Endothelial cell of umbilical vein (primary cell): ENCODE results near the gene KRT84. TPM values are rescaled to one million over a fixed set of nuclear protein-coding genes. Genes with fewer than 3 reads are reported as not detected.

Experiments
- BruUV-seq: library from RNA; stranded (reverse); fragments of 400-500 nt; replicated peaks from 2 replicates; lab custom pipeline; 2021; lab: Mats Ljungman, UMichigan
- CTCF ChIA-PET: fragments of 300-600, 350-600 bp; sonication (Branson Sonifier 250); formaldehyde crosslinking; loops from one replicate; lab custom pipeline; 2021; ENCODE audit warnings: antibody characterized with exemption, inconsistent platforms; lab: Charles Lee
- POLR2A ChIA-PET: fragments of 300-600, 350-600 bp; sonication (Branson Sonifier 250); formaldehyde crosslinking; loops from one replicate; lab custom pipeline; 2021; ENCODE audit warnings: antibody characterized with exemption, inconsistent platforms; lab: Charles Lee
- DNase-seq: peaks from one replicate; pipeline ENCODE4 v3.0.0-alpha.2; 2011; ENCODE audit warnings: low read depth, low spot score
- FAIRE-seq: peaks from 2 replicates; lab custom pipeline; 2011; peaks lifted over from hg19 to GRCh38; lab: Jason Lieb, UNC
- H2AFZ ChIP-seq: 2 replicates; pipeline ENCODE4 v1.6.0; 2012; ENCODE audit warnings: low read depth, low read length, control low read depth, inconsistent platforms
- H3K27ac ChIP-seq: 2 replicates; pipeline ENCODE4 v1.5.1; 2011; ENCODE audit warnings: low read depth, mild to moderate bottlenecking, control low read depth, low read length, moderate library complexity; ENCODE audit not compliant: insufficient read depth
- H3K27me3 ChIP-seq, 2 experiments: 2 replicates each; pipeline versions ENCODE4 v1.6.0 to v1.6.1; 2011; ENCODE audit warnings: low read length in 2 of 2, mixed read lengths in 1 of 2; ENCODE audit not compliant: control insufficient read depth in 2 of 2, insufficient read depth in 2 of 2
- H3K36me3 ChIP-seq, 2 experiments: 2 replicates in 1 of 2; 3 replicates in 1 of 2; pipeline ENCODE4 v1.5.1; 2011; ENCODE audit warnings: low read length in 2 of 2, mild to moderate bottlenecking in 1 of 2, moderate library complexity in 1 of 2; ENCODE audit not compliant: control insufficient read depth in 2 of 2, insufficient read depth in 2 of 2; ENCODE audit errors: extremely low read depth in 1 of 2
- H3K4me1 ChIP-seq: 3 replicates; pipeline ENCODE4 v1.5.1; 2011; ENCODE audit warnings: mild to moderate bottlenecking, low read length; ENCODE audit not compliant: control insufficient read depth, insufficient read depth; ENCODE audit errors: extremely low read depth
- H3K4me2 ChIP-seq: 2 replicates; pipeline ENCODE4 v1.6.1; 2011; ENCODE audit warnings: low read length, control low read depth, mixed read lengths; ENCODE audit not compliant: insufficient read depth
- H3K4me3 ChIP-seq, 3 experiments: fragments of 200-600 bp in 1 of 3; sonication (generic), shearing (Covaris generic) in 1 of 3; replicated peaks in 1 of 3; 2 replicates each; pipeline ENCODE4 v1.5.1; 2011 to 2016; ENCODE audit warnings: control low read depth in 3 of 3, low read length in 3 of 3, mild to moderate bottlenecking in 2 of 3, inconsistent platforms in 1 of 3, low read depth in 1 of 3, moderate library complexity in 1 of 3; ENCODE audit not compliant: insufficient read depth in 1 of 3
- H3K79me2 ChIP-seq: 2 replicates; pipeline ENCODE4 v1.6.0; 2012; ENCODE audit warnings: low read length, inconsistent platforms; ENCODE audit not compliant: control insufficient read depth, insufficient read depth
- H3K9ac ChIP-seq: replicated peaks from 2 replicates; pipeline ENCODE3; 2011; ENCODE audit warnings: low read length, control low read depth; ENCODE audit not compliant: insufficient read depth; ENCODE audit errors: extremely low read depth
- H3K9me1 ChIP-seq: replicated peaks from 3 replicates; pipeline ENCODE4 v1.6.0; 2011; ENCODE audit warnings: mild to moderate bottlenecking, low read length; ENCODE audit not compliant: control insufficient read depth, insufficient read depth; ENCODE audit errors: extremely low read depth
- H3K9me3 ChIP-seq: replicated peaks from 2 replicates; pipeline ENCODE4 v1.5.1; 2012; ENCODE audit warnings: low read length, inconsistent platforms; ENCODE audit not compliant: control insufficient read depth, insufficient read depth
- H4K20me1 ChIP-seq: replicated peaks from 2 replicates; pipeline ENCODE3; 2011; ENCODE audit warnings: mild to moderate bottlenecking, low read length; ENCODE audit not compliant: control insufficient read depth, insufficient read depth; ENCODE audit errors: extremely low read depth
- EZH2 ChIP-seq: IDR thresholded peaks from 2 replicates; pipeline ENCODE4 v1.6.1; 2012; ENCODE audit warnings: borderline replicate concordance, low read depth, mild to moderate bottlenecking, moderate library complexity, low read length, inconsistent platforms; ENCODE audit not compliant: severe bottlenecking
- FOS ChIP-seq: IDR thresholded peaks from 2 replicates; pipeline ENCODE4 v1.6.1; 2011; ENCODE audit warnings: mild to moderate bottlenecking, low read length, moderate library complexity, borderline replicate concordance; ENCODE audit not compliant: insufficient read depth
- GATA2 ChIP-seq: IDR thresholded peaks from 2 replicates; pipeline ENCODE4 v1.7.0; 2011; ENCODE audit warnings: low read depth, mild to moderate bottlenecking, moderate library complexity, mixed read lengths, low read length; ENCODE audit not compliant: insufficient read length, insufficient read depth
- JUN ChIP-seq: IDR thresholded peaks from 2 replicates; pipeline ENCODE4 v1.6.1; 2011; ENCODE audit warnings: borderline replicate concordance, low read depth; ENCODE audit not compliant: insufficient read length, insufficient read depth
- MYC ChIP-seq: IDR thresholded peaks from one replicate; pipeline ENCODE4 v1.6.1; 2011; ENCODE audit warnings: mild to moderate bottlenecking, low read depth, low read length
- POLR2A ChIP-seq: IDR thresholded peaks from 2 replicates; pipeline ENCODE4 v1.6.1; 2012; ENCODE audit warnings: low read depth, mild to moderate bottlenecking, control low read depth, low read length
- POLR2AphosphoS5 ChIP-seq: IDR thresholded peaks from 2 replicates; pipeline ENCODE4 v1.6.1; 2012; ENCODE audit warnings: low read depth, mild to moderate bottlenecking, control low read depth, low read length, moderate library complexity; ENCODE audit not compliant: insufficient read depth
- dilution Hi-C: fragments of 300-500 bp; cut with MboI; formaldehyde crosslinking; loops from one replicate; pipeline ENCODE4 v1.15.0; 2019; ENCODE audit warnings: low sequenced_read_pairs; ENCODE audit not compliant: extremely low pct_ligation_motif_present
- intact Hi-C: fragments of 100-400 bp; cut with micrococcal nuclease; formaldehyde crosslinking; loops from one replicate; pipeline ENCODE4 v1.10.0; 2022
- polyA plus RNA-seq, 4 experiments: library from polyadenylated mRNA; depleted of rRNA in 3 of 4; stranded (reverse) in 3 of 4; unstranded in 1 of 4; fragments of >200 nt; gene quantifications; 2 replicates each; pipeline versions ENCODE4 v1.2.1 to v1.2.3, GENCODE V29; 2011 to 2012; ENCODE audit warnings: missing spikeins in 1 of 4
- total RNA-seq: library from RNA; stranded (reverse); gene quantifications from 2 replicates; pipeline ENCODE4 v1.2.3, GENCODE V29; 2021
- TF ChIP-seq, protein P1 (sequence below): IDR thresholded peaks from 2 replicates; pipeline ENCODE4 v1.6.1; 2011; ENCODE audit not compliant: insufficient read depth, insufficient read length
- TF ChIP-seq, protein P2 (sequence below), 2 donors: IDR thresholded peaks; 1 replicate in 1 of 2; 2 replicates in 1 of 2; pipeline ENCODE4 v1.5.1; 2011; ENCODE audit warnings: low read length in 2 of 2, mild to moderate bottlenecking in 2 of 2, moderate library complexity in 2 of 2, control low read depth in 1 of 2, inconsistent platforms in 1 of 2, low read depth in 1 of 2; ENCODE audit not compliant: insufficient read depth in 1 of 2; ENCODE audit errors: extremely low read depth in 1 of 2

KRT84 gene
- total and polyA plus RNA-seq, 2 donors (not counting 3 experiments of a cell fraction or from before 2014, with no cell fraction given), result not detected

DNA sequence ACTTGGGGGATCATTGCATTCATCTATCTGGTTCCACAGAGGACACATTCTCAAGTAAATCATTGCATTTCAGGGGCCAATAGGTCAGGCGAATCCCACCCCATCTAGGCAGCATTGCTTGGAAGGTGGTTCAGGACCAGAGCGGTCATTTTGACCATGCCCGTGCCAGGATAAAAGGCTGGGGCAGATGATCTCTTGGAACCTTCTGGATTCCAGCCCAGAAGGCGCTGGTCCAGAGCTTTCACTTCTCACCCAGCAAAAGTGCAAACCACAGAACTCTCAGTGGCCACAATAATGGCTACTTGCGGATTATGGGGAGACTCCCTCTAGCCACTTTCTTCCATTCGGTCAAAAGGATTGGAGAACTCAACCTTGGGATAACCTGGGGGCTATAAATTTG is 17.6 kb downstream of the KRT84 start:
- no TSS peak for BruUV-seq
- H3K9me3 ChIP-seq, result no peaks in the 10 kb centered on the region
- no peaks in the 10 kb centered on the region for H3K9me1 ChIP-seq
- no peaks in the 10 kb centered on the region for H3K4me1 ChIP-seq
- intact Hi-C loops (no loop called here), dilution Hi-C loops (no loop called here)
- no peaks in the 10 kb centered on the region for H3K79me2 ChIP-seq
- no peak overlapping the region for H3K4me2 ChIP-seq
- H3K9ac ChIP-seq, result no peak overlapping the region
- FAIRE-seq (no peak), DNase-seq (no peak)
- H2AFZ ChIP-seq, result no peak overlapping the region
- TF ChIP-seq JUN (no peak), MYC (no peak), FOS (no peak), POLR2AphosphoS5 (no peak), GATA2 (no peak), POLR2A (no peak), EZH2 (no peak)
- TF ChIP-seq, protein P1, sequence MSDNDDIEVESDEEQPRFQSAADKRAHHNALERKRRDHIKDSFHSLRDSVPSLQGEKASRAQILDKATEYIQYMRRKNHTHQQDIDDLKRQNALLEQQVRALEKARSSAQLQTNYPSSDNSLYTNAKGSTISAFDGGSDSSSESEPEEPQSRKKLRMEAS, result no peak
- TF ChIP-seq, protein P2, sequence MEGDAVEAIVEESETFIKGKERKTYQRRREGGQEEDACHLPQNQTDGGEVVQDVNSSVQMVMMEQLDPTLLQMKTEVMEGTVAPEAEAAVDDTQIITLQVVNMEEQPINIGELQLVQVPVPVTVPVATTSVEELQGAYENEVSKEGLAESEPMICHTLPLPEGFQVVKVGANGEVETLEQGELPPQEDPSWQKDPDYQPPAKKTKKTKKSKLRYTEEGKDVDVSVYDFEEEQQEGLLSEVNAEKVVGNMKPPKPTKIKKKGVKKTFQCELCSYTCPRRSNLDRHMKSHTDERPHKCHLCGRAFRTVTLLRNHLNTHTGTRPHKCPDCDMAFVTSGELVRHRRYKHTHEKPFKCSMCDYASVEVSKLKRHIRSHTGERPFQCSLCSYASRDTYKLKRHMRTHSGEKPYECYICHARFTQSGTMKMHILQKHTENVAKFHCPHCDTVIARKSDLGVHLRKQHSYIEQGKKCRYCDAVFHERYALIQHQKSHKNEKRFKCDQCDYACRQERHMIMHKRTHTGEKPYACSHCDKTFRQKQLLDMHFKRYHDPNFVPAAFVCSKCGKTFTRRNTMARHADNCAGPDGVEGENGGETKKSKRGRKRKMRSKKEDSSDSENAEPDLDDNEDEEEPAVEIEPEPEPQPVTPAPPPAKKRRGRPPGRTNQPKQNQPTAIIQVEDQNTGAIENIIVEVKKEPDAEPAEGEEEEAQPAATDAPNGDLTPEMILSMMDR (IDR thresholded peaks at IDR 0.05; ENCODE audit: extremely low read depth in 1 of 2, insufficient read depth in 1 of 2, low read depth in 1 of 2, low read length in 2 of 2), result no peak
- no peak overlapping the region for H3K4me3 ChIP-seq
- peaks cover 2 to 12% of the 10 kb centered on the region in 2 experiments for H3K27me3 ChIP-seq
- ChIA-PET CTCF (interaction anchor here (1.4 to 8.3 kb wide), 3 partner anchors 503 to 613 kb away, joined by 7 to 126 read pairs (median 9); no protein-coding TSS in a partner anchor), POLR2A (no interaction called here)
- no peaks in the 10 kb centered on the region for H4K20me1 ChIP-seq
- H3K27ac ChIP-seq, result no peak overlapping the region
- H3K36me3 ChIP-seq, result no peaks in the 10 kb centered on the region
